ENCODE measurements around the gene GPR179. TPM values are rescaled to one million over a fixed set of nuclear protein-coding genes. Genes with fewer than 3 reads are reported as not detected.

Gene GPR179
- total RNA-seq, 1 experiment from 2014 or later, result 0.17 TPM

- Histone ChIP-seq H3K9me3 (ENCODE audit: control insufficient read depth in 1 of 2, insufficient read depth in 1 of 2, low read depth in 1 of 2, low read length in 2 of 2) (no peaks in the 10 kb centered on the region), H3K4me2 (ENCODE audit: low read length) (no peak overlapping the region), H3K36me3 (ENCODE audit: control insufficient read depth in 1 of 2, insufficient read depth in 2 of 2, low read length in 2 of 2) (peaks cover 10% of the 10 kb centered on the region in 2 experiments), H3K9me2 (ENCODE audit: insufficient read depth) (no peaks in the 10 kb centered on the region), H3K27ac (ENCODE audit: low read depth, low read length) (no peak overlapping the region), H3K79me2 (ENCODE audit: insufficient read depth, low read length) (no peaks in the 10 kb centered on the region), H3K27me3 (ENCODE audit: insufficient read depth, low read length) (no peaks in the 10 kb centered on the region), H3K4me3 (replicated peaks in 1 of 2; ENCODE audit: low read depth in 1 of 2, low read length in 2 of 2) (no peak overlapping the region), H2AFZ (ENCODE audit: low read depth, low read length, poor library complexity, severe bottlenecking) (no peak overlapping the region), H3K4me1 (ENCODE audit: control insufficient read depth in 1 of 2, insufficient read depth in 2 of 2, low read length in 2 of 2) (no peaks in the 10 kb centered on the region), H4K20me1 (ENCODE audit: insufficient read depth) (no peaks in the 10 kb centered on the region), H3K9ac (ENCODE audit: low read length) (no peak overlapping the region)
- ChIA-PET CTCF (interaction anchor here (1.0 to 2.5 kb wide), 3 partner anchors 8 to 24 kb away, joined by 3 to 14 read pairs (median 4); no protein-coding TSS in a partner anchor), POLR2A (interaction anchor here (0.6 kb wide), 1 partner anchor 21 kb away, joined by 4 read pairs; no protein-coding TSS in a partner anchor), RAD21 (ENCODE audit: low non-redundant PET in 1 of 2, low total read pairs in 2 of 2, uncharacterized antibody in 2 of 2, unreplicated experiment in 2 of 2) (no interaction called here)
- ATAC-seq (no peak), DNase-seq (ENCODE audit: low read depth, low spot score) (no peak)
- no peak for TF ChIP-seq CBX3 (IDR thresholded peaks at IDR 0.05; ENCODE audit: low read depth)
- no peak for TF ChIP-seq ZNF274 (IDR thresholded peaks at IDR 0.05; ENCODE audit: low read depth, low read length)
- no peak for TF ChIP-seq FOSL1 (IDR thresholded peaks at IDR 0.05; ENCODE audit: low read depth)
- no peak for TF ChIP-seq ZFX (IDR thresholded peaks at IDR 0.05)
- TSS peak; percentile 13 for BruUV-seq (replicated peaks)
- intact Hi-C loops (cut with micrococcal nuclease), result no loop called here
These were observed 18.4 kb downstream of the GPR179 start for GRCh38 chr17:38325221-38325851.

- ChIA-PET RAD21 (ENCODE audit: low non-redundant PET in 1 of 2, low total read pairs in 2 of 2, uncharacterized antibody in 2 of 2, unreplicated experiment in 2 of 2) (no interaction called here), POLR2A (interaction anchor here (0.6 kb wide), 1 partner anchor 22 kb away, joined by 4 read pairs; no protein-coding TSS in a partner anchor), CTCF (interaction anchor here (0.6 to 2.5 kb wide), 4 partner anchors 9 to 119 kb away, joined by 3 to 14 read pairs (median 4); no protein-coding TSS in a partner anchor)
- no TSS peak for BruUV-seq (replicated peaks)
- no peak overlapping the region for H3K9ac ChIP-seq (ENCODE audit: low read length)
- 0 out of 4 replicates have a peak, but pooled peaks cover 0 to 2% of the 10 kb centered on the region in 2 experiments for H3K4me1 ChIP-seq (ENCODE audit: control insufficient read depth in 1 of 2, insufficient read depth in 2 of 2, low read length in 2 of 2)
- intact Hi-C loops (cut with micrococcal nuclease), result no loop called here
- H3K27me3 ChIP-seq (ENCODE audit: insufficient read depth, low read length), result no peaks in the 10 kb centered on the region
- no peak overlapping the region for H2AFZ ChIP-seq (ENCODE audit: low read depth, low read length, poor library complexity, severe bottlenecking)
- no peak for DNase-seq (ENCODE audit: low read depth, low spot score)
- ATAC-seq, result no peak
- no peak overlapping the region for H3K4me2 ChIP-seq (ENCODE audit: low read length)
- TF ChIP-seq CEBPB (IDR thresholded peaks at IDR 0.05; ENCODE audit: low read depth), result no peak
- TF ChIP-seq POLR2AphosphoS5 (IDR thresholded peaks at IDR 0.05; ENCODE audit: low read depth, low read length), result no peak
- TF ChIP-seq POLR2A (IDR thresholded peaks at IDR 0.05; ENCODE audit: borderline replicate concordance, extremely low read depth, insufficient read depth, insufficient read length), result no peak
- no peak for TF ChIP-seq ZNF274 (IDR thresholded peaks at IDR 0.05; ENCODE audit: low read depth, low read length)
- no peak for TF ChIP-seq ATF3 (IDR thresholded peaks at IDR 0.05)
- TF ChIP-seq RAD21 (IDR thresholded peaks at IDR 0.05; ENCODE audit: low read depth), result no peak
- no peak for TF ChIP-seq EGR1 (IDR thresholded peaks at IDR 0.05; ENCODE audit: low read depth)
- no peak for TF ChIP-seq ELF1 (IDR thresholded peaks at IDR 0.05; ENCODE audit: borderline replicate concordance, low read depth)
- no peak for TF ChIP-seq SP1 (IDR thresholded peaks at IDR 0.05; ENCODE audit: low read depth)
- TF ChIP-seq JUND (IDR thresholded peaks at IDR 0.05), result no peak
- no peak for TF ChIP-seq YY1 (IDR thresholded peaks at IDR 0.05; ENCODE audit: extremely low read depth, insufficient replicate concordance, low read depth, low read length)
- TF ChIP-seq MAX (IDR thresholded peaks at IDR 0.05), result no peak
- H3K9me2 ChIP-seq (ENCODE audit: insufficient read depth), result no peaks in the 10 kb centered on the region
- peaks cover 10% of the 10 kb centered on the region in 2 experiments for H3K36me3 ChIP-seq (ENCODE audit: control insufficient read depth in 1 of 2, insufficient read depth in 2 of 2, low read length in 2 of 2)
- no peaks in the 10 kb centered on the region for H3K79me2 ChIP-seq (ENCODE audit: insufficient read depth, low read length)
- H3K9me3 ChIP-seq (ENCODE audit: control insufficient read depth in 1 of 2, insufficient read depth in 1 of 2, low read depth in 1 of 2, low read length in 2 of 2), result no peaks in the 10 kb centered on the region
- H3K27ac ChIP-seq (ENCODE audit: low read depth, low read length), result no peak overlapping the region
- no peak overlapping the region for H3K4me3 ChIP-seq (replicated peaks in 1 of 2; ENCODE audit: low read depth in 1 of 2, low read length in 2 of 2)
- no peaks in the 10 kb centered on the region for H4K20me1 ChIP-seq (ENCODE audit: insufficient read depth)
These were observed 19.0 kb downstream of the GPR179 start for GRCh38 chr17:38324772-38325171.

All from HCT116 (cell line).